GM10266 (cell line): Measurements from ENCODE around the gene CRY2.

ENCODE experiments used
- DNase-seq: peaks from one replicate; pipeline ENCODE4 v3.0.0; 2012; ENCODE audit errors: extremely low spot score
- CTCF ChIP-seq: IDR thresholded peaks from 2 replicates; pipeline ENCODE4 v1.5.1; 2012; ENCODE audit warnings: mild to moderate bottlenecking, low read depth; ENCODE audit not compliant: control insufficient read depth, insufficient read depth; ENCODE audit errors: missing control alignments

CRY2 gene

GRCh38 chr11:45809456-45810395 is 37.5 kb upstream of the CRY2 start:
- no peak for DNase-seq
- no peak for TF ChIP-seq CTCF

GRCh38 chr11:45810431-45811108 is 36.7 kb upstream of the CRY2 start:
- no peak for TF ChIP-seq CTCF
- no peak for DNase-seq

- TF ChIP-seq CTCF = no peak
- DNase-seq = no peak
Measured at GRCh38 chr11:45811109-45811435, 36.2 kb upstream of the CRY2 start.

GRCh38 chr11:45811571-45812290 is 35.5 kb upstream of the CRY2 start:
- DNase-seq = no peak
- no peak for TF ChIP-seq CTCF

GRCh38 chr11:45812581-45813548 is 34.4 kb upstream of the CRY2 start:
- DNase-seq = no peak
- TF ChIP-seq CTCF = no peak

- no peak for TF ChIP-seq CTCF
- DNase-seq = no peak
Measured at GRCh38 chr11:45815747-45816146, 31.5 kb upstream of the CRY2 start.
